ENCODE measurements around the gene ABI3. TPM values are rescaled to one million over a fixed set of nuclear protein-coding genes. Genes with fewer than 3 reads are reported as not detected.
A peak's percentile ranks its signal among the peaks of the same experiment; 100 is the strongest.

Gene ABI3
- total RNA-seq, 6 donors from 2014 or later = 8.5 to 38.4 (median 27.3) TPM

DNA sequence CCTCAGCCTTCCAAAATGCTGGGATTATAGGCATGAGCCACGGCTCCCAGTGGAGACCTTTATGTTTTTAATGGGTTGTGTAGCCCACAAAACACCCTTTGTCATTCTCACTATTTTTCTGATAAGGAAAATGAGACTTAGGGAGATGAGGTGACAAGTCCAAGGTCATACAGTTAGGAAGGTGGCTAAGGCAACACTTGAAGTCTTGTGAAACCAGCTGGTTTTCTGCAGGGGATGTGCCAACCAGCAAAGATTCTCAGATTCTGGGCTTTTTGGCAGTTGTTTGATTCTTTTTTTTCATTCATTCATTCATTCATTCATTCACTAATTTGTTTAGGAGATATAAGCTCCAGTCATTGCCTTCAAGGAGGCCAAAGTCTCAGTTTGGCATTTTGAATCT lies 30.1 kb downstream of the ABI3 start:
- H3K4me1 ChIP-seq = no peaks in the 10 kb centered on the region
- H3K9me3 ChIP-seq = no peaks in the 10 kb centered on the region
- no peak for TF ChIP-seq CTCF (IDR thresholded peaks at IDR 0.05)
- TF ChIP-seq EP300 (IDR thresholded peaks at IDR 0.05) = no peak
- TF ChIP-seq POLR2AphosphoS5 (IDR thresholded peaks at IDR 0.05) = no peak
- no peak for TF ChIP-seq POLR2A (IDR thresholded peaks at IDR 0.05)
- H3K27me3 ChIP-seq = no peaks in the 10 kb centered on the region
- no peak overlapping the region for H3K27ac ChIP-seq
- no peaks in the 10 kb centered on the region for H3K36me3 ChIP-seq
- no peak for DNase-seq
- 75 to 83% methylated on average over 1 of the region's 1 CpG for WGBS, 2 donors
- no peak overlapping the region for H3K4me3 ChIP-seq
- no peak for ATAC-seq (ENCODE audit: low FRiP score in 2 of 2)

- Histone ChIP-seq H3K4me1 (no peaks in the 10 kb centered on the region), H3K9me3 (no peaks in the 10 kb centered on the region), H3K27me3 (no peaks in the 10 kb centered on the region), H3K4me3 (no peak overlapping the region), H3K27ac (no peak overlapping the region), H3K36me3 (no peaks in the 10 kb centered on the region)
- WGBS, 2 donors = 85 to 87% methylated on average over 8 of the region's 8 CpGs
- ATAC-seq (ENCODE audit: low FRiP score in 2 of 2) (no peak), DNase-seq (no peak)
- TF ChIP-seq EP300 (IDR thresholded peaks at IDR 0.05) (no peak), POLR2A (IDR thresholded peaks at IDR 0.05) (no peak), CTCF (IDR thresholded peaks at IDR 0.05) (no peak), POLR2AphosphoS5 (IDR thresholded peaks at IDR 0.05) (no peak)
Observed at GRCh38 chr17:49241040-49241439, 30.5 kb downstream of the ABI3 start.

DNA sequence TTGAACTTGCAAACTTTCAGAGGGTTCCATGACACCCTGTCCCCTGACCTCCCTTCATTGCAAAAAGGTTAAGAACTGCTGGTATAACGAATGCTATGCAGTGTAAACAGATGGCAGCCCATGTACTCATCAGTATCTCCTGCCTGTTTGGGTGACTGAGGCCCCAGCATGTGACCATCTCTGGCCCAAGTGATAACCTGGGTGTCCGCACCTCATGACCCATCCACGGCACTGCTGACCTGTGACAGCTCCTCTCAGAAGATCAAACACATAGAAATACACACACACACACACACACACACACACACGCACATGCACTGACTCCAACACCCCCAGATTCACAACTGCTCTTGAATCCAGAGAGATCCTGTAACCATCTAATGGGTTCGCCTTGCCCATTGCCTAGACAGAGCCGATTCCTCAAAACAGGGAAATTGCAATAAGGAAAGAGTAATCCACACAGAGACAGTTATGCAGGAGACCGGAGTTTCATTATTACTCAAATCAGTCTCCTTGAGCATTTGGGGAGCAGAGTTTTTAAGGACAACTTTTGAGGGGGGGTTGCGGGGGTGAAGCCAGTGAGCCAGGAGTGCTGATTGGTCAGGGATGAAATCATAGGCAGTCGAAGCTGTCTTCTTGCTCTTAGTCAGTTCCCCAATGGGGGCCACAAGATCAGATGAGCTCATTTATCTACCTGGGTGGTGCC lies 31.3 kb downstream of the ABI3 start:
- ATAC-seq (ENCODE audit: low FRiP score in 2 of 2) (no peak), DNase-seq (no peak)
- Histone ChIP-seq H3K27me3 (no peaks in the 10 kb centered on the region), H3K27ac (no peak overlapping the region), H3K36me3 (no peaks in the 10 kb centered on the region), H3K4me1 (no peaks in the 10 kb centered on the region), H3K4me3 (no peak overlapping the region), H3K9me3 (no peaks in the 10 kb centered on the region)
- TF ChIP-seq CTCF (IDR thresholded peaks at IDR 0.05) = no peak
- TF ChIP-seq POLR2AphosphoS5 (IDR thresholded peaks at IDR 0.05) = no peak
- TF ChIP-seq POLR2A (IDR thresholded peaks at IDR 0.05) = no peak
- TF ChIP-seq EP300 (IDR thresholded peaks at IDR 0.05) = no peak
- WGBS, 2 donors = 73 to 82% methylated on average over 9 of the region's 9 CpGs

DNA sequence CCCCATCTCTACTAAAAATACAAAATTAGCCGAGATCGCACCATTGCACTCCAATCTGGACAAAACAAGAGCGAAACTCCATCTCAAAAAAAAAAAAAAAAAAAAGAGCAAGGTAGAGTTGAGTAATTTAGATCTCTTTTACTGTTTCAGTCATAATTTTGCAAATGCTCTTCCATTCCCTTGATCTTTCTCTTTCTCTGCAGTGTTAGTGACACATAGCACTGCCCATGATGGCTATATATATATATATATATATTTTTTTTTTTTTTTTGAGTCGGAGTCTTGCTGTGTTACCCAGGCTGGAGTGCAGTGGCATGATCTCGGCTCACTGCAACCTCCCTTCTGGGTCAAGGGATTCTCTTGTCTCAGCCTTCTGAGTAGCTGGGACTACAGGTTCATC lies 32.3 kb downstream of the ABI3 start:
- no peaks in the 10 kb centered on the region for H3K4me1 ChIP-seq
- no peaks in the 10 kb centered on the region for H3K36me3 ChIP-seq
- WGBS, 2 donors = 86 to 94% methylated on average over 5 of the region's 5 CpGs
- no peak for ATAC-seq (ENCODE audit: low FRiP score in 2 of 2)
- no peak for DNase-seq
- H3K4me3 ChIP-seq = no peak overlapping the region
- no peaks in the 10 kb centered on the region for H3K9me3 ChIP-seq
- no peak for TF ChIP-seq POLR2AphosphoS5 (IDR thresholded peaks at IDR 0.05)
- no peak for TF ChIP-seq CTCF (IDR thresholded peaks at IDR 0.05)
- TF ChIP-seq POLR2A (IDR thresholded peaks at IDR 0.05) = no peak
- no peak for TF ChIP-seq EP300 (IDR thresholded peaks at IDR 0.05)
- no peaks in the 10 kb centered on the region for H3K27me3 ChIP-seq
- no peak overlapping the region for H3K27ac ChIP-seq

DNA sequence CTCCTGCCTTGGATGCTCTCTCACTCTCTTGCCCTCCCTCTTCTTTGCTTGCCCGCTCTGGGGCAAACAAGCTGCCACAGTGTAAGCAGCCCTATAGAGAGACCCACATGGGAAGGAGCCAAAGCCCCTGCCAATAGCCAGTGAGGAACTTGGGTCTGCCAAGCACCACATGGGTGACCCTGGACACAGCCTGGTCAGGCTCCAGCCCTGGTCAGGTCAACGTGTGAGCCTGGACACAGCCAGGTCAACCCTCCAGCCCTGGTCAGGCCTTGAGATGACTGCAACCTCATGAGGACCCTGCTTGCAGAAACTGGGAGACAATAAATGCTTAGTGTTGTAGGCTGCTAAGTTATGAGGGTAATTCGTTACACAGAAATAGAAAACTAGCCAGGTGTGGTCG lies 34.3 kb downstream of the ABI3 start:
- peaks cover 0 to 7% (median 2%) of the 10 kb centered on the region in 4 donors for H3K4me1 ChIP-seq
- no peaks in the 10 kb centered on the region for H3K36me3 ChIP-seq
- no peaks in the 10 kb centered on the region for H3K9me3 ChIP-seq
- 80 to 92% methylated on average over 4 of the region's 4 CpGs for WGBS, 2 donors
- ATAC-seq (ENCODE audit: low FRiP score in 2 of 2) (peak in 1 of 2 donors; percentile 65), DNase-seq (no peak)
- H3K27ac ChIP-seq = no peak overlapping the region
- H3K4me3 ChIP-seq = no peak overlapping the region
- TF ChIP-seq EP300 (IDR thresholded peaks at IDR 0.05) = no peak
- no peak for TF ChIP-seq POLR2AphosphoS5 (IDR thresholded peaks at IDR 0.05)
- TF ChIP-seq CTCF (IDR thresholded peaks at IDR 0.05) = no peak
- no peak for TF ChIP-seq POLR2A (IDR thresholded peaks at IDR 0.05)
- no peaks in the 10 kb centered on the region for H3K27me3 ChIP-seq
